H1 (cell line): Measurements from ENCODE around the gene ZSWIM6.

Source experiments
- ASH2L ChIP-seq: fragments of 200-600, 300-600 bp; sonication (generic); IDR thresholded peaks from one replicate; pipeline ENCODE4 v1.7.1; 2017; ENCODE audit warnings: low read length
- BCL11A ChIP-seq, 2 experiments: IDR thresholded peaks; one replicate each; pipeline ENCODE4 v1.6.1; 2011; ENCODE audit warnings: low read depth in 2 of 2, low read length in 2 of 2, mild to moderate bottlenecking in 2 of 2
- CHD2 ChIP-seq: IDR thresholded peaks from 2 replicates; pipeline ENCODE4 v1.6.1; 2012; ENCODE audit warnings: low read length, improper control_type of control experiment
- EZH2 ChIP-seq: fragments of 200-600 bp; sonication (generic); IDR thresholded peaks from 2 replicates; pipeline ENCODE4 v1.7.1; 2012; ENCODE audit warnings: low read depth, mild to moderate bottlenecking, moderate library complexity, low read length, inconsistent platforms; ENCODE audit not compliant: severe bottlenecking
- HDAC6 ChIP-seq: IDR thresholded peaks from one replicate; pipeline ENCODE4 v1.7.1; 2012; ENCODE audit warnings: low read depth, mild to moderate bottlenecking, inconsistent platforms, low read length, moderate library complexity
- JUND ChIP-seq: IDR thresholded peaks from 2 replicates; pipeline ENCODE4 v1.6.1; 2011; ENCODE audit warnings: mild to moderate bottlenecking, improper control_type of control experiment, low read length
- MAFK ChIP-seq: IDR thresholded peaks from 2 replicates; pipeline ENCODE4 v1.6.1; 2012; ENCODE audit warnings: low read depth, mild to moderate bottlenecking, improper control_type of control experiment, low read length
- NANOG ChIP-seq: IDR thresholded peaks from 2 replicates; pipeline ENCODE4 v1.6.1; 2011; ENCODE audit warnings: low read length, low read depth, mild to moderate bottlenecking, inconsistent platforms; ENCODE audit not compliant: insufficient read depth, poor library complexity, severe bottlenecking
- POU5F1 ChIP-seq: IDR thresholded peaks from 2 replicates; pipeline ENCODE4 v1.6.1; 2011; ENCODE audit warnings: low read depth, mild to moderate bottlenecking, low read length, moderate library complexity
- RAD21 ChIP-seq, 2 experiments: IDR thresholded peaks in 1 of 2; conservative IDR thresholded peaks in 1 of 2; 2 replicates each; pipeline ENCODE4 v1.6.1; 2011; ENCODE audit warnings: low read depth in 2 of 2, low read length in 2 of 2, improper control_type of control experiment in 1 of 2, inconsistent platforms in 1 of 2, mild to moderate bottlenecking in 1 of 2, moderate library complexity in 1 of 2
- ZNF274 ChIP-seq: IDR thresholded peaks from 2 replicates; pipeline ENCODE4 v1.7.0; 2012; ENCODE audit warnings: low read length, borderline replicate concordance; ENCODE audit errors: extremely low read depth
- TF ChIP-seq, protein P1 (sequence below), 3 experiments: IDR thresholded peaks; 1 replicate in 2 of 3; 2 replicates in 1 of 3; pipeline versions ENCODE4 v1.5.1 to v1.6.1; 2011; ENCODE audit warnings: low read length in 3 of 3, mild to moderate bottlenecking in 3 of 3, inconsistent platforms in 2 of 3, low read depth in 1 of 3, moderate library complexity in 1 of 3; ENCODE audit not compliant: insufficient read depth in 1 of 3; ENCODE audit errors: control extremely low read depth in 1 of 3

DNA sequence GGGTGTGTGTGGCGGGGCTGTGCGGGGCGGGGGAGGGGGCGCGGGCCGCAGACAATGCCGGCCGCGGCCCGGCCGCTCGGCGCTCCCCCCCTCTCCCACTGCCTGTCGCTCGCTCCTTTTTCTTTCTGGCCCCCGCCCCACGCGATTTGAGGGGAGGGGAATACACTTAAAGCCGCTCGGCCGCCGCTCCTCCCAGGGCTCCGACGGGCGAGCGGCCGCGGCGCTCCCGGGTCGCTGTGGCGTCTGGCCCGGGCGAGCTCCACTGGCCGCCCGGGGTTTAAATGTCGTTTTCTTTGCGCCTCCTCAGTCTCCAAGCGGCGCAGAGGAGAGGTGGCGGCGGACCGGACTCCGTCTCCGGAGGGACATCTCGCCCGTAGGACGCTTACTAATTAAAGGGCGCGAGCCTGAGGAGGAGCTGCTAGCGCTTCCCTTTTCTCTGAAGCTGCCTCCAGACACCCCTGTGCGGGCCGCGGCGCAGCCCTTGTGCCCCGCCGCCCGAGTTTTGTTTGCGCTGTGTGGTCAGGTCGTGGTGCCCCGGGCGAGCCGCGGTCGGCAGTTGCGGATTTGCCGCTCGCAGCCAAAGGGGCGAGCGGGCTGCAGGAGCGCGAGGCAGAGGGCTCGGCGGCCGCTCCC is 1.4 kb downstream of the ZSWIM6 start:
- no peak for TF ChIP-seq CHD2
- TF ChIP-seq JUND, result no peak
- TF ChIP-seq, protein P1, sequence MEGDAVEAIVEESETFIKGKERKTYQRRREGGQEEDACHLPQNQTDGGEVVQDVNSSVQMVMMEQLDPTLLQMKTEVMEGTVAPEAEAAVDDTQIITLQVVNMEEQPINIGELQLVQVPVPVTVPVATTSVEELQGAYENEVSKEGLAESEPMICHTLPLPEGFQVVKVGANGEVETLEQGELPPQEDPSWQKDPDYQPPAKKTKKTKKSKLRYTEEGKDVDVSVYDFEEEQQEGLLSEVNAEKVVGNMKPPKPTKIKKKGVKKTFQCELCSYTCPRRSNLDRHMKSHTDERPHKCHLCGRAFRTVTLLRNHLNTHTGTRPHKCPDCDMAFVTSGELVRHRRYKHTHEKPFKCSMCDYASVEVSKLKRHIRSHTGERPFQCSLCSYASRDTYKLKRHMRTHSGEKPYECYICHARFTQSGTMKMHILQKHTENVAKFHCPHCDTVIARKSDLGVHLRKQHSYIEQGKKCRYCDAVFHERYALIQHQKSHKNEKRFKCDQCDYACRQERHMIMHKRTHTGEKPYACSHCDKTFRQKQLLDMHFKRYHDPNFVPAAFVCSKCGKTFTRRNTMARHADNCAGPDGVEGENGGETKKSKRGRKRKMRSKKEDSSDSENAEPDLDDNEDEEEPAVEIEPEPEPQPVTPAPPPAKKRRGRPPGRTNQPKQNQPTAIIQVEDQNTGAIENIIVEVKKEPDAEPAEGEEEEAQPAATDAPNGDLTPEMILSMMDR (IDR thresholded peaks at IDR 0.05; ENCODE audit: control extremely low read depth in 1 of 3, insufficient read depth in 1 of 3, low read depth in 1 of 3, low read length in 3 of 3), result no peak
- TF ChIP-seq MAFK, result no peak
- TF ChIP-seq ZNF274, result no peak
- TF ChIP-seq ASH2L, result peak; percentile 64
- no peak for TF ChIP-seq BCL11A (IDR thresholded peaks at IDR 0.05; ENCODE audit: low read depth in 2 of 2, low read length in 2 of 2)
- TF ChIP-seq HDAC6, result no peak
- no peak for TF ChIP-seq POU5F1
- no peak for TF ChIP-seq RAD21 (IDR thresholded peaks at IDR 0.05 in 1 of 2, conservative IDR thresholded peaks at IDR 0.05 in 1 of 2; ENCODE audit: low read depth in 2 of 2, low read length in 2 of 2)
- peak; percentile 69 for TF ChIP-seq EZH2
- TF ChIP-seq NANOG, result no peak
